Testis (tissue), 2 donors: Measurements from ENCODE around the gene CDH23.

Experiments used
- POLR2A ChIP-seq: fragments of 450-650 bp; IDR thresholded peaks from one replicate; pipeline ENCODE4 v1.6.1; 2017; ENCODE audit warnings: antibody characterized with exemption, mild to moderate bottlenecking, moderate library complexity
- TF ChIP-seq, protein P1 (sequence below), 3 experiments: fragments of 450-650 bp in 2 of 3; fragments of 200-600 bp in 1 of 3; sonication (generic) in 1 of 3; IDR thresholded peaks; one replicate each; pipeline ENCODE4 v1.5.1; 2016 to 2019; ENCODE audit warnings: antibody characterized with exemption in 3 of 3, mild to moderate bottlenecking in 2 of 3, moderate library complexity in 1 of 3

- TF ChIP-seq, protein P1, sequence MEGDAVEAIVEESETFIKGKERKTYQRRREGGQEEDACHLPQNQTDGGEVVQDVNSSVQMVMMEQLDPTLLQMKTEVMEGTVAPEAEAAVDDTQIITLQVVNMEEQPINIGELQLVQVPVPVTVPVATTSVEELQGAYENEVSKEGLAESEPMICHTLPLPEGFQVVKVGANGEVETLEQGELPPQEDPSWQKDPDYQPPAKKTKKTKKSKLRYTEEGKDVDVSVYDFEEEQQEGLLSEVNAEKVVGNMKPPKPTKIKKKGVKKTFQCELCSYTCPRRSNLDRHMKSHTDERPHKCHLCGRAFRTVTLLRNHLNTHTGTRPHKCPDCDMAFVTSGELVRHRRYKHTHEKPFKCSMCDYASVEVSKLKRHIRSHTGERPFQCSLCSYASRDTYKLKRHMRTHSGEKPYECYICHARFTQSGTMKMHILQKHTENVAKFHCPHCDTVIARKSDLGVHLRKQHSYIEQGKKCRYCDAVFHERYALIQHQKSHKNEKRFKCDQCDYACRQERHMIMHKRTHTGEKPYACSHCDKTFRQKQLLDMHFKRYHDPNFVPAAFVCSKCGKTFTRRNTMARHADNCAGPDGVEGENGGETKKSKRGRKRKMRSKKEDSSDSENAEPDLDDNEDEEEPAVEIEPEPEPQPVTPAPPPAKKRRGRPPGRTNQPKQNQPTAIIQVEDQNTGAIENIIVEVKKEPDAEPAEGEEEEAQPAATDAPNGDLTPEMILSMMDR (IDR thresholded peaks at IDR 0.05): no peak
- no peak for TF ChIP-seq POLR2A
These were observed 85.2 kb downstream of the CDH23 start for GRCh38 chr10:71481746-71482410.
